Measurements from ENCODE around the gene PEX7.
"Not testable (repeated sequence)": the region's sequence is repeated elsewhere in the genome, so short reads cannot be mapped to it uniquely, and the experiment has no call there.

Gene PEX7

DNA sequence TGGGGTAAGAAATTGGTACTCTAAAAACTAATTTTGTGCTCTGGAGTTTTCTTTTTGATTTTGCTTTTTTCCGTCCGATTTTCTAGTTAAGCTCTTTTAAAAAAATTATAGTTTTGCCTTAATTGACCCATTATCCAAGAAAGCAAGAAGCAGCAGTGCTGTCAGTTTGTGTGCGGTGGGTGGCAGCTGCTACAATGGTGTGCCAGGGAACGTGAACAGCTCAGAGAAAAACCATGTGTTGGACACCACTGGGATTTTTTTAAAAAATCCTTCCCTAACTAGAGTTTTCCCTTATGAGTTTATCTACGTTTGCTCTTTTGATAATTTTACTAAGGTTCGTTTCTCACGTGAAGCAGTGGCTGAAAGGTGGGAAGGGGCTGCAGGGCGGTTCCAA lies 38.1 kb upstream of the PEX7 start:
- Histone ChIP-seq H3K9me3 (no peaks in the 10 kb centered on the region), H3K4me3 (no peak overlapping the region), H3K27me3 (ENCODE audit: low read depth) (no peaks in the 10 kb centered on the region), H3K4me1 (peaks cover 30% of the 10 kb centered on the region), H3K36me3 (replicated peaks) (no peaks in the 10 kb centered on the region)
- in situ Hi-C loops (cut with MboI; ENCODE audit: low sequenced_read_pairs): loop anchor here (25.0 kb wide), 1 partner anchor 497 kb away; the partner anchor contains the start of gene BCLAF1
- no peak for DNase-seq (ENCODE audit: low spot score in 2 of 2)

DNA sequence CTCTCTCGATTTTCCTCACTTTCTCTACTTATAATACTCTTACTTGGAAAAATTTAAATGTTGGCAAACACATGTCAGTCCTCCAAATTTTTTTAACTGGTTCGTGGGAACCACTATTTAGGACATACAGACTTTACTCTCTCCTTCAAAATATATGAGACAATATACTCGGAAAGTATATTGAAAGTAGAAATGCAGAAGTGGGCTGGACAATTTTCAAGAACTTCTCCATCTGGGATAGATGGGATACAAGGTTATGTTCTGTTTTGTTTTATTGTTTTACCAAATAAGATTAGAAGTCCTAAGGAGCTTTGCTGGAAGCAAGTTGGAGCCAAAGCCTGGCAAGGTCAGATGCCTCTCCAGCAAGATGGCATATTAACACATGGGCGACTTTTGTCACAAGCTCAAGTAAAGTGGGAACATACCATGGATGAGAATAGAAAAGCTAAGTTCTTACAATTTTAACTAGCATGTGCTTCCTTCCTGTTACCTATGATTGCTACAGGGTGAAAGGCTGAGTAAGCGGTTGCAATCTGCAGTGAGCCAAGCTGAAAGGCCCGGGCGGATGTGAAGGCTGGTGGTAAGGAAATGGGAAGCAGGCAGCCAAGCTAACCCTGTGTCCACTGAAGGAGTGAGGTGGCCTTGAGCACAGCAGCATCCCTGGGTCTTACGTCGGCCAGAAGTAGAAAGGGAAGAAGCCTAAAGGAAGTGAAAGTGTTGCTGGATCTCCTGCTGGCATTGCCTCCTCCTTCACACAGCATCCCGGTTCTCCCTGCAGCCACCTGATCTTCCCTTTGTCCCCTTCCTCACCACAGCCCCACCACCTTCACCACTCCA lies 37.3 kb upstream of the PEX7 start:
- Histone ChIP-seq H3K4me1 (peaks cover 26% of the 10 kb centered on the region), H3K9me3 (no peaks in the 10 kb centered on the region), H3K36me3 (replicated peaks) (no peaks in the 10 kb centered on the region), H3K27me3 (ENCODE audit: low read depth) (no peaks in the 10 kb centered on the region), H3K4me3 (no peak overlapping the region)
- no peak for DNase-seq (ENCODE audit: low spot score in 2 of 2)
- in situ Hi-C loops (cut with MboI; ENCODE audit: low sequenced_read_pairs): loop anchor here (25.0 kb wide), 1 partner anchor 498 kb away; the partner anchor contains the start of gene BCLAF1

DNA sequence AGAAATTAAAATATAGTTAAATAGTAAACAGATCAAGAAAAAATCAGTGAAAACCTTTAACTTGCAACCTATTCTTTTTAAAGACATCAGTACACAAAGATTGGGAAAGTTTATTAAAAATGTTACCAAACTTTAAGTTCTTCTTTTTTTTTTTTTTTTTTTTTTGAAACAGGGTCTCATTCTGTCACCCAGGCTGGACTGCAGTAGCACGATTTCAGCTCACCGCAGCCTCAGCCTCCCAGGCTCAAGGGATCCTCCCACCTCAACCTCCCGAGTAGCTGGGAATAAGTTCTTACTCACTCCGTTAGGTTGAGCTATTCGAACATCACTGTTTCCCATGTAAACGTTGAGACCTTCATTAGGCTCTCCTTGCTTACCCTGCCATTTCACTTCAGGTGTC lies 35.7 kb upstream of the PEX7 start:
- in situ Hi-C loops (cut with MboI; ENCODE audit: low sequenced_read_pairs): loop anchor here (25.0 kb wide), 1 partner anchor 499 kb away; the partner anchor contains the start of gene BCLAF1
- no peak for DNase-seq (ENCODE audit: low spot score in 2 of 2)
- Histone ChIP-seq H3K36me3 (replicated peaks) (no peaks in the 10 kb centered on the region), H3K4me3 (no peak overlapping the region), H3K4me1 (peaks cover 24% of the 10 kb centered on the region), H3K9me3 (no peaks in the 10 kb centered on the region), H3K27me3 (ENCODE audit: low read depth) (no peaks in the 10 kb centered on the region)

DNA sequence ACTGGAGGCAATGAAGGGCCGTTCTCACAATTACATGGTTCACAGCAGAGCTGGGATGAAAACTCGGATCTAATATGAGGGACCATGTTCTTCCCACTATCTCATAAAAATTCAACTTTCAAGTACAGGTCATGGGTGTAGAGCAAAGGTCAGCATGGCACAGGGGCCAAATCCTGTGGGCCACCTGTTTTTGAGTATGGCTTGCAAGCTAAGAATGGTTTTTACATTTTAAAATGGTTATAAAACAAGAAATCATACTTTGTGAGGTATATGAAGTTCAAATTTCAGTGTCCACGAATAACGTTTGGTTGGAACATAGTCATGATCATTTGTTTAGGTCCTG lies 34.7 kb upstream of the PEX7 start:
- no peaks in the 10 kb centered on the region for H3K27me3 ChIP-seq (ENCODE audit: low read depth)
- H3K4me3 ChIP-seq: no peak overlapping the region
- no peaks in the 10 kb centered on the region for H3K36me3 ChIP-seq (replicated peaks)
- DNase-seq (ENCODE audit: low spot score in 2 of 2): no peak
- in situ Hi-C loops (cut with MboI; ENCODE audit: low sequenced_read_pairs): loop anchor here (25.0 kb wide), 1 partner anchor 500 kb away; the partner anchor contains the start of gene BCLAF1
- H3K9me3 ChIP-seq: no peaks in the 10 kb centered on the region
- peaks cover 24% of the 10 kb centered on the region for H3K4me1 ChIP-seq

DNA sequence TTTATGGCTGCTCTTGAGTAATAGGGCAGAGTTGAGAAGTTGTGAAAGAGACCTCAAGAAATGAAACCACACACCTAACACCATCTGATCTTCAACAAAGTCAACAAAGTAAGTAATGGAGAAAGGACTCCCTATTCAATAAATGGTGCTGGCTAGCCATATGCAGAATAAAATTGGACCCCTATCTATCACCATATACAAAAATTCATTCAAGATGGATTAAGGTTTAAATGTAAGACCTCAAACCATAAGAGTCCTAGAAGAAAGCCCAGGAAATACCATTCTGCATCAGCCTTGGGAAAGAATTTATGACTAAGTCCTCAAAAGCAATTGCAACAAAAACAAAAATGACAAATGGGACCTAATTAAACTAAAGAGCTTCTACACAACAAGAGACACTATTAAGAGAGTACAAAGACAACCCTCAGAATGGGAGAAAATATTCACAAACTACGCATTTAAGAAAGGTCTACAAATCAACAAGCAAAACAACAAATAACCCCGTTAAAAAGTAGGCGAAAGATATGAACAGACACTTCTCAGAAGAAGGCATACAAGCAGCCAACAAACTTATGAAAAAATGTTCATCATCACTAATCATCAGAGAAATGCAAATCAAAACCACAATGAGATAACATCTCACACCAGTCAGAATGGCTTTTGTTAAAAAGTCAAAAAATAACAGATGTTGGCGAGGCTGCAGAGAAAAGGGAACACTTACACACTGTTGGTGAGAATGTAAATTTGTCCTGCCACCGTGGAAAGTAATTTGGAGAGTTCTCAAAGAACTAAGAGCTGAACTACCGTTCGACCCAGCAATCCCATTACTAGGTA lies 34.1 kb upstream of the PEX7 start:
- DNase-seq (ENCODE audit: low spot score in 2 of 2): peak; percentile 44 to 77
- no peak overlapping the region for H3K4me3 ChIP-seq
- in situ Hi-C loops (cut with MboI; ENCODE audit: low sequenced_read_pairs): loop anchor here (25.0 kb wide), 1 partner anchor 501 kb away; the partner anchor contains the start of gene BCLAF1
- no peaks in the 10 kb centered on the region for H3K9me3 ChIP-seq
- H3K4me1 ChIP-seq: peaks cover 24% of the 10 kb centered on the region
- no peaks in the 10 kb centered on the region for H3K36me3 ChIP-seq (replicated peaks)
- no peaks in the 10 kb centered on the region for H3K27me3 ChIP-seq (ENCODE audit: low read depth)

DNA sequence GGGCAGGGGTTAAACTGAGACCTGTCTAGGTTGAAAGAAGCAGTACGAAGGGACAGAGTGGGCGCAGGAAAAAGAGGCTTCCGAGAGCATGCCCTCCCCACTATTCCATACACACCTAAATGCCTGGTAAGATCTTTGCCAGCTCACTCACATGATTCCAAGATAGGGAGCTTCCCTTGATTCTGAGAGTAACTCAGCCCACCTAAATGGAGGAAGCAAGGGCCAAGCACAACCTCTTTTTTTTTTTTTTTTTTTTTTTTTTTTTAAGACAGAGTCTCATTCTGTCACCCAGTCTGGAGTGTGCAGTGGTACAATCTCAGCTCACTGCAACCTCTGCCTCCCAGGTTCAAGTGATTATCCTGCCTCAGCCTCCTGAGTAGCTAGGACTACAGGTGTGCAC lies 33.0 kb upstream of the PEX7 start:
- H3K27me3 ChIP-seq (ENCODE audit: low read depth); H3K4me3 ChIP-seq: not testable (repeated sequence)

DNA sequence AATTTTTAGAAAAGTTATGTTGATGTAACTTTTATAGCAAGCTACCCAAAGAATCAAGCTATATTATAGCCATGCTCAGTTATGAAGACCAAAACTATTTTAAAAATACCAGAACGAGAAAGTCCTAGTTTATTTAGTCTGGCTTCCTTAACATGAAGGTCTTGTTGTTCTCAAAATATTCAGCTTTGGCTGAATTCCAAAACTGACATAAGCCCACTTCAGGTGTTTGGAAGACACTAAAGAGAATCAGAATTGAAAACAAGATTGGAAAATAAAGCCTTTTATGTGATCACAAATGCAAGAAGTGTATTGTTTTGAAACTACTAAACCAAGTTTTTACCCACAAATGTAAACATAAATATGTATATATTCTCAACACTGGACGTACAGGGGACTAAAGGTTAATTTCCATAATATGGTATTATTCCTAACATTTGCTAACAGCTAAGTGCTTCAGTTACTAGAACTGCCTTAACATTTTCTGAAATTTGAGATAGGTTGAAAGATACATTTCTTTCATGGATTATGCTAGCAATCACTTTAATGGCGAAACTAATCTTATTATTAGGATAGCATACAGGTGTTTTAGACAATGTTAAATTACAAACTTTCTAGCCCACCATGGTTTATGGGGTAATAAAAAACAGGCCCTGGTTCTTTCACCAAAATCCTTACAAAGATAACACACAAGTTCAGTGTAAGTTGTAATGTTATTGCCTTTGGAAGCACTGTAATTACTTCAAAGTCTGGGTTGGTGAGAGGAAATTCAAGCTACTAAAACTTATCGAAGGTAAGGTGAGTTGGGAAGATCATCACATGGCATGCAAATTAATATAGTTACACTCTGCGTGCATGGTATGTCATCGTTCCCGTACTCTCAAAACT lies 31.7 kb upstream of the PEX7 start:
- no peaks in the 10 kb centered on the region for H3K9me3 ChIP-seq
- H3K36me3 ChIP-seq (replicated peaks): no peaks in the 10 kb centered on the region
- in situ Hi-C loops (cut with MboI; ENCODE audit: low sequenced_read_pairs): loop anchor here (5.0 to 25.0 kb wide), 2 partner anchors 148 to 503 kb away; partner anchors contain the start of gene BCLAF1
- no peaks in the 10 kb centered on the region for H3K27me3 ChIP-seq (ENCODE audit: low read depth)
- DNase-seq (ENCODE audit: low spot score in 2 of 2): no peak
- peak overlapping the region; percentile 67 for H3K4me3 ChIP-seq
- peaks cover 24% of the 10 kb centered on the region for H3K4me1 ChIP-seq

More for the DNA sequence above, 33.0 kb upstream of the PEX7 start:
- H3K36me3 ChIP-seq (replicated peaks); DNase-seq (ENCODE audit: low spot score in 2 of 2); H3K9me3 ChIP-seq: not testable (repeated sequence)
- in situ Hi-C loops (cut with MboI; ENCODE audit: low sequenced_read_pairs): loop anchor here (25.0 kb wide), 1 partner anchor 502 kb away; the partner anchor contains the start of gene BCLAF1
- H3K4me1 ChIP-seq: peaks cover 24% of the 10 kb centered on the region

DNA sequence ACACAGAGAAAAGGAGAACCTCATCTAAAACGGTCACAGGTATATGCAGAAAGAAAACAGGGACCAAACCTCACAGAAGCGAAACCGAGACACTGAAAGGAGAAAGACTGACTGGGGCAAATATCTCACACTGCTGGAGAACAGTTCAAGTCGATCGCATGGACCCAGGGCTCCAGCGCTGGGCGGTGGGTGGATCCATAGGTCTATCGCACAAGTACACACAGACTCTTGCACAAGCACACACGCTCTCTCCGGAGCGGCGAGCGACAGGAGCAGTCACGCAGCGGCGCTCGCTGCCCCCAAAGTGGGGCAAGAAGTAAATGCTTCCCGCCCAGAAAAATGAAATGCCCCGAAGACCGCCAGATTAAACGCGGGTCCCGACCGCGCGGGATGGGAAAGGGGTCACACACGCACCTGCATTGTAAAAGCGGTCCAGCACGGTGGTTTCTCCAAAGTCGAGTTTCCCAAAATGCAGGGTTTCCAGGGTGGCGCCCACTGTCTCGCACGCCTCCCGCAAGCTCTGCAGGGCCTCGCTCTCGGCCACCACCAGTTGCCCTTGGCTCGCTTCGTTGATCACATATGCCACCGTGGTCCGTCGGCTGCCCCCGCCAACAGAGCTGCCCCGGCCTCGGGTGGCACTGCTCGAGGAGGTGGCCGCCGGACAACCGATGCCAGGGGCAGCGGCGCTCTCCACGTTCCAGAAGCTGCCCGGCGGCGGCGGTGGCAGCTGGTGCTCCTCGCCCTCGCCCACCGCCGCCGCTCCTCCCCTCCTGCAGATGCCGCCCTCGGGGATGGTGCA lies 30.9 kb upstream of the PEX7 start:
- peak; percentile 72 to 77 for DNase-seq (ENCODE audit: low spot score in 2 of 2)
- H3K36me3 ChIP-seq (replicated peaks): no peaks in the 10 kb centered on the region
- in situ Hi-C loops (cut with MboI; ENCODE audit: low sequenced_read_pairs): loop anchor here (5.0 to 25.0 kb wide), 2 partner anchors 149 to 504 kb away; partner anchors contain the start of gene BCLAF1
- H3K27me3 ChIP-seq (ENCODE audit: low read depth): no peaks in the 10 kb centered on the region
- peaks cover 24% of the 10 kb centered on the region for H3K4me1 ChIP-seq
- peak overlapping the region; percentile 67 for H3K4me3 ChIP-seq
- H3K9me3 ChIP-seq: no peaks in the 10 kb centered on the region

DNA sequence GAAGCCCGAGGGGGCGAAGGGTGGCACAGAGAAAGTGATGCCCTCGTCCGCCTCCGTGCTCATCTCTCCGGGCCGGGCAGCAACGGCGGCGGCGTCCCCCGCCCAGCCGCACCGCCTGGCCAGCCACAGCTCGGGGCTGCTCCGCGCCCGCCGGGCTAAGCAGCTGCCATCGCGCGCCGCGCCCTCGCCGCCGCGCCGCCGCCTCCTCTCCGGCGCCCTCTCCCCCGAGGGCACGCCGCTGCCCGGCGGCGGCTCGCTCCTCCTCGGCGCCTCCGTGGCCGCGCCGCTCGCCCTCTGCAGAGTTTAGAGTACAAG lies 30.3 kb upstream of the PEX7 start:
- H3K4me1 ChIP-seq: peaks cover 22% of the 10 kb centered on the region
- in situ Hi-C loops (cut with MboI; ENCODE audit: low sequenced_read_pairs): loop anchor here (5.0 to 25.0 kb wide), 2 partner anchors 150 to 505 kb away; partner anchors contain the start of gene BCLAF1
- H3K9me3 ChIP-seq: no peaks in the 10 kb centered on the region
- no peaks in the 10 kb centered on the region for H3K36me3 ChIP-seq (replicated peaks)
- peak overlapping the region; percentile 67 for H3K4me3 ChIP-seq
- DNase-seq (ENCODE audit: low spot score in 2 of 2): no peak
- H3K27me3 ChIP-seq (ENCODE audit: low read depth): no peaks in the 10 kb centered on the region

DNA sequence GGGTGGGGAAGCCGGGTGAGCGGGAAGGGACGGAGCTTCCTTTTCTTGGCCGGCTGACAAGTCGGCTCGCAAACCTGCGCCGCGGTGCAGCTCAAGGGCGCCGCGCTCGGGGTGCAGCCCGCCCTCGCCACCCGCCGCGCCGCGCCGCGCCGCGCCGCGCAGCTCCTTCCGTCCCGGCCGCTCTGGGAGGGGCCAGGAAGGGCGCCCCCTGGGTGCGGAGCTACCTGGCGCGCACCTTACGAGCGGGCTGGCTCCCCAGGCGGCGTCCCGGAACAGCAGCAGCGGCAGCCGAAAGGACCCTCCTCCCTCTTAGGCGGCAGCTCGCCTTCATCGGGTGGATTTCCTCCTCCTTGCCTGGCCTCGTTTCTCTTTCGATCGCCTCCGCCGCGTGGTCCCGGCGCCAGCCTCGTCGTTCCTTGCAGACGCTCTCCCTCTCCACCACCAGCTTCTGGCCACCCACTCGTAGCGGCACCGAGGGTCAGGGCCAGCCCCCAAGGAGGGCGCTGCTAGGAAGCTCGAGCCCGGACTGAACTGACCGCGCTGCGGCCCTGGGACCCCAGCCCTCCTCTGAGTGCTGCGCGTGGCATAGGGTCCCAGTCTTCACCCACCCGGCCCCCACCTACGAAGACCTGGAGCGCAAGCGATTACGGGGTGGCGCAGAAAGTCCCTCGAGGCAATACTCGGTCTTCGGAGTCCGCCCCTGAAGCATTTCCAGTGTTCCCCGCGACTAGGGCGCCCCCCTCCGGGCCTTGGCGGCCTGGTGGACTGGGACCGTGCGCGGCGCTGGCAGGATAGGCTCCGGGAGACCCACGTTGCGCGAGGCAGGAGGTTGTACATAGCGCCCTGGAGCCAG lies 29.8 kb upstream of the PEX7 start, which contains the start of gene MAP3K5:
MAP3K5 (minus strand) TSS at position 68 of the 853 bp plus-strand sequence. CDS start 320 bp downstream, outside the sequence.
- Histone ChIP-seq H3K9me3 (no peaks in the 10 kb centered on the region), H3K36me3 (replicated peaks) (no peaks in the 10 kb centered on the region), H3K27me3 (ENCODE audit: low read depth) (no peaks in the 10 kb centered on the region), H3K4me1 (peaks cover 17% of the 10 kb centered on the region), H3K4me3 (peak within 1 kb of the TSS; percentile 67)
- in situ Hi-C loops (cut with MboI; ENCODE audit: low sequenced_read_pairs): loop anchor here (5.0 to 25.0 kb wide), 2 partner anchors 150 to 505 kb away; partner anchors contain the start of gene BCLAF1
- peak; percentile 68 to 94 for DNase-seq (ENCODE audit: low spot score in 2 of 2)

DNA sequence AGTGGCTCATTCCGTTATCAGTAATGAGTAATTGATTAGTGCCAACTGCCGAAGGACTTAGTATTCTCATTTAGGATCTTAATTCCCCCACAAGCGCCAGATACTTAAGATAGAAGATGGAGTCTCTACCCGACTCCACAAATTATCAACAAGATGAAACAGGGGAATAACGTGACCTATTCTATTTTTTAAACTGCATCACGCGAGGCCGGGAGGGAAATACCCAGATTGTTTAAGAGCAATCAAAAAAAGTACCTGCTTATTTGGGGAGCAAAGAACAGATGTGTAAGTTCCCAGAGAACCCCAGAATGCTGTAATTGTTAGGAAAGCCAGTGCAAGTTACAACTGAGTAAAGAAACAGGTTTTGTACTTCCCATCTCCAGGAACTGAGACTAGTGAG lies 29.0 kb upstream of the PEX7 start:
- Histone ChIP-seq H3K36me3 (replicated peaks) (no peaks in the 10 kb centered on the region), H3K4me1 (peaks cover 13% of the 10 kb centered on the region), H3K4me3 (peak overlapping the region; percentile 67), H3K27me3 (ENCODE audit: low read depth) (no peaks in the 10 kb centered on the region), H3K9me3 (no peaks in the 10 kb centered on the region)
- DNase-seq (ENCODE audit: low spot score in 2 of 2): no peak
- in situ Hi-C loops (cut with MboI; ENCODE audit: low sequenced_read_pairs): loop anchor here (5.0 to 25.0 kb wide), 2 partner anchors 151 to 506 kb away; partner anchors contain the start of gene BCLAF1

Data from HAP-1 (cell line).